SK-N-SH (cell line): ENCODE data around the gene DCUN1D2. TPM values are rescaled to one million over a fixed set of nuclear protein-coding genes. Genes with fewer than 3 reads are reported as not detected.

ENCODE experiments used
- CTCF ChIA-PET: fragments of 300-600, 350-600 bp; formaldehyde crosslinking; extraction: SDS; loops from one replicate; lab custom pipeline; 2021; lab: Yijun Ruan, JAX
- POLR2A ChIA-PET: fragments of 350-600 bp; sonication (Branson Sonifier 250); formaldehyde crosslinking; extraction: SDS; loops from one replicate; lab custom pipeline; 2020; ENCODE audit warnings: antibody characterized with exemption, inconsistent platforms; lab: Yijun Ruan, JAX
- DNase-seq: peaks from one replicate; pipeline ENCODE4 v3.0.0; 2012
- H2AFZ ChIP-seq: fragments of 200-600 bp; sonication (generic); 2 replicates; pipeline ENCODE4 v1.8.1; 2016; ENCODE audit warnings: antibody characterized with exemption, mild to moderate bottlenecking, low read depth
- H3F3A ChIP-seq: fragments of 200-600 bp; sonication (generic); replicated peaks from 2 replicates; pipeline ENCODE3; 2016; ENCODE audit warnings: antibody characterized with exemption, mild to moderate bottlenecking; ENCODE audit not compliant: insufficient read depth
- H3K27ac ChIP-seq, 2 experiments: fragments of 200-500 bp in 1 of 2; fragments of 200-600 bp in 1 of 2; sonication (Bioruptor generic) in 1 of 2; sonication (generic), shearing (Covaris generic) in 1 of 2; 2 replicates each; pipeline versions ENCODE4 v1.5.1 to v1.6.1; 2014 to 2016; ENCODE audit warnings: low read depth in 2 of 2, inconsistent platforms in 1 of 2, low read length in 1 of 2, mild to moderate bottlenecking in 1 of 2, mixed read lengths in 1 of 2
- H3K27me3 ChIP-seq: fragments of 200-600 bp; sonication (generic), shearing (Covaris generic); 2 replicates; pipeline ENCODE4 v1.6.1; 2016; ENCODE audit warnings: mixed run types; ENCODE audit not compliant: insufficient read depth
- H3K36me3 ChIP-seq, 2 experiments: fragments of 200-500 bp in 1 of 2; fragments of 200-600 bp in 1 of 2; sonication (Bioruptor generic) in 1 of 2; sonication (generic) in 1 of 2; replicated peaks in 1 of 2; 2 replicates each; pipeline versions ENCODE3 to v1.5.1; 2014 to 2016; ENCODE audit warnings: low read length in 1 of 2, mild to moderate bottlenecking in 1 of 2; ENCODE audit not compliant: insufficient read depth in 2 of 2, control insufficient read depth in 1 of 2
- H3K4me1 ChIP-seq, 2 experiments: fragments of 200-500 bp in 1 of 2; fragments of 200-600 bp in 1 of 2; sonication (Bioruptor generic) in 1 of 2; sonication (generic), shearing (Covaris generic) in 1 of 2; 2 replicates each; pipeline versions ENCODE4 v1.5.1 to v1.6.1; 2014 to 2016; ENCODE audit warnings: low read depth in 1 of 2, low read length in 1 of 2, mixed run types in 1 of 2; ENCODE audit not compliant: insufficient read depth in 2 of 2, control insufficient read depth in 1 of 2
- H3K4me2 ChIP-seq: fragments of 200-600 bp; sonication (generic), shearing (Covaris generic); 2 replicates; pipeline ENCODE4 v1.6.1; 2017; ENCODE audit warnings: mixed run types
- H3K4me3 ChIP-seq, 2 experiments: fragments of 200-500 bp in 1 of 2; fragments of 200-600 bp in 1 of 2; sonication (Bioruptor generic) in 1 of 2; sonication (generic), shearing (Covaris generic) in 1 of 2; 2 replicates each; pipeline versions ENCODE4 v1.5.1 to v1.8.1; 2014 to 2016; ENCODE audit warnings: low read depth in 2 of 2, inconsistent platforms in 1 of 2, low read length in 1 of 2, mild to moderate bottlenecking in 1 of 2, mixed read lengths in 1 of 2, moderate library complexity in 1 of 2
- H3K79me2 ChIP-seq: fragments of 200-600 bp; sonication (generic); 2 replicates; pipeline ENCODE4 v1.8.1; 2017; ENCODE audit warnings: mild to moderate bottlenecking; ENCODE audit not compliant: insufficient read depth
- H3K9ac ChIP-seq: fragments of 200-600 bp; sonication (generic); 2 replicates; pipeline ENCODE4 v1.6.1; 2017; ENCODE audit warnings: mixed run types
- H3K9me2 ChIP-seq: fragments of 200-600 bp; sonication (generic); 2 replicates; pipeline ENCODE4 v1.6.1; 2017; ENCODE audit warnings: mixed run types
- H3K9me3 ChIP-seq: fragments of 200-600 bp; sonication (generic); 2 replicates; pipeline ENCODE4 v1.6.1; 2017; ENCODE audit warnings: mixed run types, mild to moderate bottlenecking, moderate library complexity
- H4K20me1 ChIP-seq: fragments of 200-600 bp; sonication (generic); 2 replicates; pipeline ENCODE4 v1.6.1; 2017; ENCODE audit warnings: mild to moderate bottlenecking, mixed run types; ENCODE audit not compliant: insufficient read depth
- CHD2 ChIP-seq: fragments of 150-350 bp; IDR thresholded peaks from 2 replicates; pipeline ENCODE4 v1.6.1; 2018; ENCODE audit warnings: low read length; ENCODE audit not compliant: partially characterized antibody
- ELF1 ChIP-seq: IDR thresholded peaks from 2 replicates; pipeline ENCODE4 v1.4.0; 2012
- EP300 ChIP-seq, 2 experiments: IDR thresholded peaks; 2 replicates each; pipeline versions ENCODE4 v1.4.0 to v1.6.1; 2012; ENCODE audit warnings: borderline replicate concordance in 1 of 2, low read depth in 1 of 2, low read length in 1 of 2
- FOSL2 ChIP-seq: IDR thresholded peaks from 2 replicates; pipeline ENCODE4 v1.4.0; 2012; ENCODE audit warnings: low read depth, mild to moderate bottlenecking, moderate library complexity, borderline replicate concordance
- GATA2 ChIP-seq: sonication (generic); formaldehyde crosslinking; IDR thresholded peaks from 2 replicates; pipeline ENCODE4 v1.5.0; 2020; ENCODE audit warnings: mild to moderate bottlenecking, missing genetic modification reagents
- NRF1 ChIP-seq: IDR thresholded peaks from 2 replicates; pipeline ENCODE4 v1.6.1; 2012; ENCODE audit warnings: low read depth, mild to moderate bottlenecking, low read length
- POLR2AphosphoS5 ChIP-seq: IDR thresholded peaks from 2 replicates; pipeline ENCODE4 v1.6.1; 2012; ENCODE audit warnings: low read depth, low read length
- RAD21 ChIP-seq: IDR thresholded peaks from 2 replicates; pipeline ENCODE4 v1.6.1; 2012; ENCODE audit warnings: mild to moderate bottlenecking, low read length
- RCOR1 ChIP-seq: fragments of 150-350 bp; IDR thresholded peaks from 2 replicates; pipeline ENCODE4 v1.6.1; 2017; ENCODE audit warnings: antibody characterized with exemption, low read length
- SIN3A ChIP-seq: IDR thresholded peaks from 2 replicates; pipeline ENCODE4 v1.6.1; 2012; ENCODE audit warnings: low read depth, mild to moderate bottlenecking, low read length, moderate library complexity, borderline replicate concordance
- SMC3 ChIP-seq: IDR thresholded peaks from 2 replicates; pipeline ENCODE4 v1.6.1; 2012; ENCODE audit warnings: low read depth, low read length, improper control_type of control experiment
- TEAD4 ChIP-seq: IDR thresholded peaks from 2 replicates; pipeline ENCODE4 v1.4.0; 2012; ENCODE audit warnings: mild to moderate bottlenecking, borderline replicate concordance; ENCODE audit not compliant: insufficient read depth
- USF2 ChIP-seq: fragments of 150-350 bp; IDR thresholded peaks from 2 replicates; pipeline ENCODE4 v1.6.1; 2017; ENCODE audit warnings: antibody characterized with exemption, low read length, low read depth, borderline replicate concordance
- YY1 ChIP-seq: IDR thresholded peaks from 2 replicates; pipeline ENCODE4 v1.4.0; 2012; ENCODE audit warnings: low read depth, mild to moderate bottlenecking
- ZBTB33 ChIP-seq: IDR thresholded peaks from 2 replicates; pipeline ENCODE4 v1.4.0; 2012; ENCODE audit warnings: low read depth, borderline replicate concordance
- WGBS: methylation state at CpG from one replicate; pipeline ENCODE4 v1.1.6; 2017; ENCODE audit warnings: low lambda C conversion rate; 5-methylcytosine and 5-hydroxymethylcytosine counted together
- polyA plus RNA-seq, 3 experiments: library from polyadenylated mRNA; depleted of rRNA; stranded (reverse); fragments of >200 nt; gene quantifications; 2 replicates each; pipeline ENCODE4 v1.2.3, GENCODE V29; 2012
- TF ChIP-seq, protein P1 (sequence below): fragments of 200-600 bp; sonication (generic); IDR thresholded peaks from 2 replicates; pipeline ENCODE4 v1.6.1; 2017; ENCODE audit warnings: antibody characterized with exemption, mild to moderate bottlenecking, moderate library complexity

The DCUN1D2 gene
- polyA plus RNA-seq, 1 of the 3 experiments (the other 2 are of a cell fraction) = 11.0 TPM

GRCh38 chr13:113491418-113491883 is 940 bp upstream of the DCUN1D2 start:
- Histone ChIP-seq H3K9ac (peak overlapping the region; percentile 95), H3K79me2 (peaks cover 92% of the 10 kb centered on the region), H3F3A (peaks cover 23% of the 10 kb centered on the region), H3K4me3 (peak overlapping the region; percentile 65 to 83), H4K20me1 (peaks cover 57% of the 10 kb centered on the region), H3K27ac (peak overlapping the region; percentile 84 to 87), H3K4me1 (peaks cover 24 to 42% of the 10 kb centered on the region in 2 experiments; a peak in 3 of 4 replicates), H2AFZ (0 out of 2 replicates have a peak overlapping the region, but pooled peaks have one; percentile 15), H3K27me3 (no peaks in the 10 kb centered on the region), H3K9me3 (no peaks in the 10 kb centered on the region), H3K4me2 (peak overlapping the region; percentile 92), H3K9me2 (no peaks in the 10 kb centered on the region), H3K36me3 (peaks cover 18 to 25% of the 10 kb centered on the region in 2 experiments)
- 5% methylated on average over 17 of the region's 22 CpGs for WGBS
- no peak for TF ChIP-seq TEAD4
- peak; percentile 35; the same call in 1 of the 2 replicates for TF ChIP-seq NRF1
- CTCF ChIA-PET = interaction anchor here (0.6 to 6.5 kb wide), 3 partner anchors 34 to 456 kb away, joined by 3 to 41 read pairs (median 22); no protein-coding TSS in a partner anchor
- peak; percentile 78 for DNase-seq
- POLR2A ChIA-PET = no interaction called here

DNA sequence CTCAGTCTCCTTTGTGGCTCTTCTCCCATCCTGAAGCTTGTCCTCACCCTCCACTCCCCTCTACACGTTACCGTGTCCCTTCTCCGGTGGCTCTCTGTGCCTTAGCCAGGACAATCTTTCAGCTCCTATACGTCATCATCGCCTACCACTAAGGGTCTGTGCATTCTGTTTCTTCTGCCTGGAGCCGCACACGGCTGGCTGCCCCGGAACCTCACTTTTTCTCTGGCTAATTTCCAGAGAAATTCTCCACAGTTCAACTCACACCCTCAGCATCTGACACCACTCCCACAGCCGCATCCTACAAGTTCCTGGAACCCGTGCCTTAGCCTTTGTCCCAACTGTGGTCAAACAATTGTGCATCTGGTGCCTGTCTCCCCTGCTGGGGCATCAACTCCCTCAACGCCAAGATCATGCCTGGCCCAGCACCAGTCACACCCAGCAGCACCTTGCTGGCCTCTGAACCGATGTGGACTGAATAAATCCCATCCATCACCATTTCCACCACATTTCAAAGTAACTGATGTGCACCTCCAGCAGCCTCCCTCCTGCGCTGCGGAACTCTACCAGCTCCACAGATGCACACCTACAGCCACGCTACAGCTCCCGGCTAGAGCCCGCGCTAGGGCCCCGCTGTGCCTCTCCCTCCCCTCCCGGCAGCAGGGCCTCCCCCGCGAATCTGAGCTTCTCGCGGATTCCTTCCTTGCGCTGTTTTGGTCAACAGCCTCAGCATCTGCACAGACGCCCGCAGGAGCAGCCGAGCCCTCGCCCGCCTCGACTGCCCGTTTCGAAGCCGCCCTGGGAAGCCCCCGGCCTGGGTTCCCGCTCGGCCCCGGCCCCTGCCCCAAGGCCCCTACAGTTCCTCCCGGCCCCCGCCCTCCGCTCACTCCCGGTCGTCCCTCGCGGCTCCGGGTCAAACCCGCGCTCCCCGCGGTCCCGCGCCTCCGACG is 689 bp downstream of the DCUN1D2 start:
- peaks cover 43% of the 10 kb centered on the region for H4K20me1 ChIP-seq
- 5% methylated on average over 11 of the region's 54 CpGs for WGBS
- peak; percentile 55 for DNase-seq
- peak overlapping the region; percentile 65 to 83 for H3K4me3 ChIP-seq
- H3K9ac ChIP-seq = peak overlapping the region; percentile 95
- H3K4me2 ChIP-seq = peak overlapping the region; percentile 92
- H3K79me2 ChIP-seq = peaks cover 92% of the 10 kb centered on the region
- TF ChIP-seq CHD2 = no peak
- no peak for TF ChIP-seq RCOR1
- no peak for TF ChIP-seq EP300 (IDR thresholded peaks at IDR 0.05; ENCODE audit: borderline replicate concordance in 1 of 2, low read depth in 1 of 2, low read length in 1 of 2)
- no peak for TF ChIP-seq FOSL2
- no peak for TF ChIP-seq NRF1
- no peak for TF ChIP-seq ZBTB33
- no peak for TF ChIP-seq YY1
- TF ChIP-seq, protein P1, sequence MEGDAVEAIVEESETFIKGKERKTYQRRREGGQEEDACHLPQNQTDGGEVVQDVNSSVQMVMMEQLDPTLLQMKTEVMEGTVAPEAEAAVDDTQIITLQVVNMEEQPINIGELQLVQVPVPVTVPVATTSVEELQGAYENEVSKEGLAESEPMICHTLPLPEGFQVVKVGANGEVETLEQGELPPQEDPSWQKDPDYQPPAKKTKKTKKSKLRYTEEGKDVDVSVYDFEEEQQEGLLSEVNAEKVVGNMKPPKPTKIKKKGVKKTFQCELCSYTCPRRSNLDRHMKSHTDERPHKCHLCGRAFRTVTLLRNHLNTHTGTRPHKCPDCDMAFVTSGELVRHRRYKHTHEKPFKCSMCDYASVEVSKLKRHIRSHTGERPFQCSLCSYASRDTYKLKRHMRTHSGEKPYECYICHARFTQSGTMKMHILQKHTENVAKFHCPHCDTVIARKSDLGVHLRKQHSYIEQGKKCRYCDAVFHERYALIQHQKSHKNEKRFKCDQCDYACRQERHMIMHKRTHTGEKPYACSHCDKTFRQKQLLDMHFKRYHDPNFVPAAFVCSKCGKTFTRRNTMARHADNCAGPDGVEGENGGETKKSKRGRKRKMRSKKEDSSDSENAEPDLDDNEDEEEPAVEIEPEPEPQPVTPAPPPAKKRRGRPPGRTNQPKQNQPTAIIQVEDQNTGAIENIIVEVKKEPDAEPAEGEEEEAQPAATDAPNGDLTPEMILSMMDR = no peak
- no peak; the same call in 1 of the 2 replicates for TF ChIP-seq SIN3A
- TF ChIP-seq RAD21 = no peak
- no peak for TF ChIP-seq USF2
- TF ChIP-seq POLR2AphosphoS5 = no peak
- TF ChIP-seq SMC3 = no peak
- TF ChIP-seq GATA2 (CRISPR knock-in tag) = no peak
- TF ChIP-seq ELF1 = no peak
- TF ChIP-seq, all 33 proteins: peak for 0
- H3K27me3 ChIP-seq = no peaks in the 10 kb centered on the region
- peak overlapping the region; percentile 57 for H2AFZ ChIP-seq
- H3K36me3 ChIP-seq = peaks cover 4 to 14% of the 10 kb centered on the region in 2 experiments
- CTCF ChIA-PET = interaction anchor here (1.0 to 6.5 kb wide), 9 partner anchors 9 to 73 kb away, joined by 3 to 41 read pairs (median 5); partner anchors contain the start of gene ADPRHL1
- POLR2A ChIA-PET = interaction anchor here (1.1 to 1.3 kb wide), 2 partner anchors 13 to 56 kb away, joined by 4 read pairs; no protein-coding TSS in a partner anchor
- peaks cover 24 to 56% of the 10 kb centered on the region in 2 experiments; a peak in 3 of 4 replicates for H3K4me1 ChIP-seq
- H3K9me3 ChIP-seq = no peaks in the 10 kb centered on the region
- peaks cover 23% of the 10 kb centered on the region for H3F3A ChIP-seq
- H3K27ac ChIP-seq = peak overlapping the region; percentile 52 to 79
- no peaks in the 10 kb centered on the region for H3K9me2 ChIP-seq
